AG09319 (cell line): ENCODE results near the gene ARL3.
"Not testable (repeated sequence)": the region's sequence is repeated elsewhere in the genome, so short reads cannot be mapped to it uniquely, and the experiment has no call there.

Experiments
- DNase-seq: peaks from one replicate; pipeline ENCODE4 v3.0.0-alpha.2; 2010; ENCODE audit warnings: low read depth; ENCODE audit errors: extremely low read depth
- TF ChIP-seq, protein P1 (sequence below): IDR thresholded peaks from 2 replicates; pipeline ENCODE4 v1.5.1; 2011; ENCODE audit warnings: low read depth, mild to moderate bottlenecking, inconsistent platforms, low read length, moderate library complexity

ARL3 gene

GRCh38 chr10:102713814-102714620, at the start of gene ARL3:
Gene ARL3, minus strand, starts transcription at chr10:102714397. Its CDS starts 122 bp downstream, at chr10:102714275.
- TF ChIP-seq, protein P1, sequence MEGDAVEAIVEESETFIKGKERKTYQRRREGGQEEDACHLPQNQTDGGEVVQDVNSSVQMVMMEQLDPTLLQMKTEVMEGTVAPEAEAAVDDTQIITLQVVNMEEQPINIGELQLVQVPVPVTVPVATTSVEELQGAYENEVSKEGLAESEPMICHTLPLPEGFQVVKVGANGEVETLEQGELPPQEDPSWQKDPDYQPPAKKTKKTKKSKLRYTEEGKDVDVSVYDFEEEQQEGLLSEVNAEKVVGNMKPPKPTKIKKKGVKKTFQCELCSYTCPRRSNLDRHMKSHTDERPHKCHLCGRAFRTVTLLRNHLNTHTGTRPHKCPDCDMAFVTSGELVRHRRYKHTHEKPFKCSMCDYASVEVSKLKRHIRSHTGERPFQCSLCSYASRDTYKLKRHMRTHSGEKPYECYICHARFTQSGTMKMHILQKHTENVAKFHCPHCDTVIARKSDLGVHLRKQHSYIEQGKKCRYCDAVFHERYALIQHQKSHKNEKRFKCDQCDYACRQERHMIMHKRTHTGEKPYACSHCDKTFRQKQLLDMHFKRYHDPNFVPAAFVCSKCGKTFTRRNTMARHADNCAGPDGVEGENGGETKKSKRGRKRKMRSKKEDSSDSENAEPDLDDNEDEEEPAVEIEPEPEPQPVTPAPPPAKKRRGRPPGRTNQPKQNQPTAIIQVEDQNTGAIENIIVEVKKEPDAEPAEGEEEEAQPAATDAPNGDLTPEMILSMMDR, result no peak; the same call in 1 of the 2 replicates
- DNase-seq, result peak; percentile 96

DNA sequence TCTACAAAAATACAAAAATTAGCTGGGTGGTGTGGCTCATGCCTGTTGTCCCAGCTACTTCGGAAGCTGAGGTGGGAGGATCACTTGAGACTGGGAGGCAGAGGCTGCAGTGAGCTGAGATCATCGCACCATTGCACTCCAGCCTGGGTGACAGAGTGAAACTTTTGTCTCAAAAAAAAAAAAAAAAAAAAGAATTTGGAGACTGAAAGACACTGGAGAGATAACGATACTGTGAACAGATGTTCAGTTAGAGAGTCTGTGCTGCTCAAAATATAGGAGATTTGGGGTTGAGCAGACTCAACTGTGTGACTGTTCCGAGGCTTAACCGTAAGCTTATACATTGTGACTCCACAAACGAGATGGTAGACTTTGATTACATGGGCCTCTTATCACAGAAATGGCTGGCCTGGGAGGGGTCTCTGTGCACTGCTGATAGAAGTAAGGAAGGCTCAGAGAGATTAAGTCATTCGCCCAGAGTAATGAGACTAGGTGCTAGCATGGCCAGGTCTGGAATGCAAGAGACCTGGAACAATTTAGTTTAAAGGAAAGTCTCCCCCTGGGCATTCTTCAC, 48.9 kb upstream of the ARL3 start:
- TF ChIP-seq, protein P1, result no peak
- DNase-seq, result no peak

GRCh38 chr10:102762401-102763015, 48.3 kb upstream of the ARL3 start:
- no peak for DNase-seq
- TF ChIP-seq, protein P1, result no peak

- TF ChIP-seq, protein P1, result no peak
- no peak for DNase-seq
Observed at GRCh38 chr10:102761981-102762380, 47.8 kb upstream of the ARL3 start.

GRCh38 chr10:102759497-102760210, 45.5 kb upstream of the ARL3 start:
- TF ChIP-seq, protein P1, result no peak
- no peak for DNase-seq

DNA sequence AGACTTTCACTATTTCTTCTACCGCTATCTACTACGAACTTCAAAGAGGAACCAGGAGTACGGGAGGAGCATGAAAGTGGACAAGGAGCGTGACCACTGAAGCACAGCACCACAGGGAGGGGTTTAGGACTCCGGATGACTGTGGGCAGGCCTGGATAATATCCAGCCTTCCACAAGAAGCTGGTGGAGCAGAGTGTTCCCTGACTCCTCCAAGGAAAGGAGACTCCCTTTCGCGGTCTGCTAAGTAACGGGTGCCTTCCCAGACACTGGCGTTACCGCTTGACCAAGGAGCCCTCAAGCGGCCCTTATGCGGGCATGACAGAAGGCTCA, 44.7 kb upstream of the ARL3 start:
- DNase-seq, result not testable (repeated sequence)

DNA sequence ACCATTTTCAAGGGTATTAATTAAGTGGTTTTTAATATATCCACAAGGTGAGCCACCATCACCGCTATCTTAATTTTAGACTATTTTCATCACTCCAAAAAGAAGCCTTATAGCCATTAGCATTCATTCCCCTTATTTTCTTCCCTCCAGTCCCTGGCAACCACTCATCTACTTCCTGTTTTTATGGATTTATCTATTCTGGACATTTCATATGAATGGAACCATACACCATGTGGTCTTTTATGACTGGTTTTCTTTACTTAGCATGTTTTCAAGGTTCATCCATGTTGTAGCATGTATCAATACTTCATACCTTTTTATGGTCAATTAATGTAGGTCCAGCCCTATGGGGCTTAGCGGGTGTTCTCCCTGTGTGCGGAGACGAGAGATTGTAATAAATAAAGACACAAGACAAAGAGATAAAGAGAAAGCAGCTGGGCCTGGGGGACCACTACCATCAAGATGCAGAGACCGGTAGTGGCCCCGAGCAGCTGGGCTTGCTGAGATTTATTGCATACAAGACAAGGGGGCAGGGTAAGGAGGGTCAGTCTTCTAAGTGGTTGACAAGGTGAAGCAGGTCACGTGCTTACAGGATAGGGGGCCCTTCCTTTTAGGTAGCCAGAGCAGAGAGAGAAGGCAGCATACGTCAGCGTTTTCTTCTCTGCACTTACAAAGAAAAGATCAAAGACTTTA, 44.2 kb upstream of the ARL3 start:
- TF ChIP-seq, protein P1, result no peak
- no peak for DNase-seq
